Testis (tissue), 2 donors: ENCODE measurements around the gene GPR15LG.

ENCODE experiments used
- CTCF ChIP-seq, 3 experiments: fragments of 450-650 bp in 2 of 3; fragments of 200-600 bp in 1 of 3; sonication (generic) in 1 of 3; IDR thresholded peaks; one replicate each; pipeline ENCODE4 v1.5.1; 2016 to 2019; ENCODE audit warnings: antibody characterized with exemption in 3 of 3, mild to moderate bottlenecking in 2 of 3, moderate library complexity in 1 of 3
- POLR2A ChIP-seq: fragments of 450-650 bp; IDR thresholded peaks from one replicate; pipeline ENCODE4 v1.6.1; 2017; ENCODE audit warnings: antibody characterized with exemption, mild to moderate bottlenecking, moderate library complexity

DNA sequence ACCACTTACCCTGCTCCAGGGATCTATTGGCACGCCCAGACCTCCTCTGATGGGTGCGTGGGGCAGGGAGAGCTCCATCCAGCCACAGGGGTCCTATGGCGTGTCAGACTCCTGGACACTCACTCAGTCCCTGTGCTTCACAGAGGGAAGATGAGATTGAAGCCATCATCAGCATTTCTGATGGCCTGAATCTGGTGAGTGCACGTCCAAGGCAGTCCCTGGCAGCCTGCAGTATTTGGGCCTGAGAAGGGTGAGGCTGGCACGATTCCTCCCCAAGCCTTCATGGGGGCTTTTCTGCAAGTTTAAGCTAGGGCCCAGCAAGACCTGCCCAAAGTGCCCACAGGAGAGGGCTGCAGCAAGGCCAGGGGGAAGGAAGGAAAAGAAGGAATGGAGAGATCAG is 24.0 kb downstream of the GPR15LG start:
- TF ChIP-seq CTCF (IDR thresholded peaks at IDR 0.05): no peak
- TF ChIP-seq POLR2A: no peak
